Small intestine (tissue), 7 donors: Measurements from ENCODE around the gene MSH5. TPM values are rescaled to one million over a fixed set of nuclear protein-coding genes. Genes with fewer than 3 reads are reported as not detected.

Experiments used
- DNase-seq, 2 donors: peaks; one replicate each; pipeline versions ENCODE4 v3.0.0 to v3.0.0-alpha.2; 2013
- FAIRE-seq: peaks from 2 replicates; lab custom pipeline; 2012; peaks lifted over from hg19 to GRCh38; lab: Jason Lieb, UNC
- H3K27ac ChIP-seq, 3 donors: one replicate each; pipeline ENCODE4 v1.5.1; 2013; ENCODE audit warnings: low read length in 2 of 3, mild to moderate bottlenecking in 2 of 3, control low read depth in 1 of 3, inconsistent platforms in 1 of 3, low read depth in 1 of 3, moderate library complexity in 1 of 3
- H3K27me3 ChIP-seq, 3 donors: one replicate each; pipeline ENCODE4 v1.6.1; 2013; ENCODE audit warnings: low read length in 3 of 3, inconsistent platforms in 1 of 3; ENCODE audit not compliant: control insufficient read depth in 3 of 3, insufficient read depth in 3 of 3
- H3K36me3 ChIP-seq, 3 donors: one replicate each; pipeline ENCODE4 v1.6.1; 2013; ENCODE audit warnings: low read length in 3 of 3, inconsistent platforms in 1 of 3, low read depth in 1 of 3, mild to moderate bottlenecking in 1 of 3, moderate library complexity in 1 of 3; ENCODE audit not compliant: control insufficient read depth in 3 of 3, insufficient read depth in 2 of 3
- H3K4me1 ChIP-seq, 3 donors: one replicate each; pipeline ENCODE4 v1.6.1; 2013; ENCODE audit warnings: low read length in 2 of 3, inconsistent platforms in 1 of 3, low read depth in 1 of 3, mild to moderate bottlenecking in 1 of 3, moderate library complexity in 1 of 3; ENCODE audit not compliant: control insufficient read depth in 3 of 3, insufficient read depth in 2 of 3
- H3K4me3 ChIP-seq, 3 donors: one replicate each; pipeline ENCODE4 v1.5.1; 2013; ENCODE audit warnings: low read length in 3 of 3, control low read depth in 1 of 3, inconsistent platforms in 1 of 3, low read depth in 1 of 3, mild to moderate bottlenecking in 1 of 3, moderate library complexity in 1 of 3
- H3K9me3 ChIP-seq, 2 donors: one replicate each; pipeline ENCODE4 v1.6.1; 2013; ENCODE audit warnings: low read depth in 1 of 2, low read length in 1 of 2; ENCODE audit not compliant: control insufficient read depth in 2 of 2, insufficient read depth in 1 of 2
- WGBS, 3 donors: extraction: QIAGEN DNeasy Blood & Tissue Kit; methylation state at CpG; one replicate each; pipeline ENCODE4 v1.1.7; 2013; 5-methylcytosine and 5-hydroxymethylcytosine counted together
- polyA plus RNA-seq, 4 donors: library from polyadenylated mRNA; stranded (reverse) in 3 of 4; unstranded in 1 of 4; fragments of 200-250 nt in 3 of 4; fragments of 120-200 nt in 1 of 4; gene quantifications; one replicate each; pipeline versions ENCODE4 v1.2.1 to v1.2.3, GENCODE V29; 2013
- donor health status: healthy with polysubstance abuse.
- donor health status: control.
- donor health status: control.
- donor health status: Bipolar disorder and iron deficiency.
- donor health status: healthy.

MSH5 gene
- polyA plus RNA-seq, 4 donors, result 1.6 to 53.1 (median 9.2) TPM

DNA sequence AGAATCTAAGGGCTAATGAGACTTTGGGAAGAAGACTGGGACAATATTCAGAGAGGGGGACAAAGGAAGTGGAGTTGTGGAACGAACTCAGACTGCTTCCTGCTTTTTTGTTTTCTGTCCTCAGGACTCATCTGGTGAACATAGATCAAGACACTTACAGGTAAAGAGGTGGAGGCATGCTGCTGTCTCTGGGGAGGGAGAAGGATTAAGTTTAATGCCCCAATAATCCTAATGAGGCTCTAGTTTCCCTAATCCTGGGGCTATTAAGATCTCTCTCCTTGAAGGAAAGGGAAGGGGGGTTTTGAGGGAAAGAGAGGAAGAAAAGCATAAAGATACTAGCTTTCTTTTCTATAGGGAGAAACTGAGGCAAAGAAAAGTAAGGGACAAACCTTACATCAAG lies 4.6 kb downstream of the MSH5 start:
- Histone ChIP-seq H3K27me3 (no peaks in the 10 kb centered on the region), H3K36me3 (peaks cover 0 to 39% (median 2%) of the 10 kb centered on the region in 3 donors), H3K27ac (no peak overlapping the region), H3K4me1 (peaks cover 0 to 12% (median 0%) of the 10 kb centered on the region in 3 donors), H3K4me3 (no peak overlapping the region), H3K9me3 (no peaks in the 10 kb centered on the region)
- WGBS, 3 donors, result 78 to 82% (median 79%) methylated on average over 1 of the region's 1 CpG
- FAIRE-seq (no peak), DNase-seq (no peak)

DNA sequence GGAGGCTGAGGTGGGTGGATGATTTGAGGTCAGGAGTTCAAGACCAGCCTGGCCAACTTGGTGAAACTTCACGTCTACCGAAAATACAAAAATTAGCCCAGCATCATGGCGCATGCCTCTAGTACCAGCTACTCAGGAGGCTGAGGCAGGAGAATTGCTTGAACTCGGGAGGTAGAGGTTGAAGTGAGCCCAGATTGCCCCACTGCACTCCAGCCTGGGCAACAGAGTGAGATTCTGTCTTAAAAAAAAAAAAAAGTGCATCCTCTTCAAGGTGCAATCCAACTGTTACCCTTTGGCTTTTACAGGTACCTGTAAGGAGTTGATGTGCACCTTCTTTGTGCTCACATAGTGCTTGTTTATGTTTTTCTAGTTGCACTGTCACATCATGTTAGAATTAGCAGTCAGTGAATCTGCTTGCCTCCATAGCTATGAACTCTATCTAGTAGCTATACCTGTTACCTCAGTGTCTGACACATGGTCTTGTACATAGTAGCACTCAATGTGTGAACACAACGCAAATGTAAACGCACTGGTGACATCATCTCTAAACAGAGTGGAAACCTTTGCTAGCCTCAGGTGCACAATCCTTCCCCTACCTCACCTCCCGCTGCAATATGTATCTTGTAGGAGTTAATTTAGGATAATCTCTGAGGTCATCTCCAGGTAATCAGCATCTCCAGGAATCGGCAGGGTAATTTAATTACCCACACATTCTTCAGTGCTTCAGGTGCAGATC lies 9.7 kb downstream of the MSH5 start:
- DNase-seq, result no peak
- H3K27me3 ChIP-seq, result no peaks in the 10 kb centered on the region
- FAIRE-seq, result no peak
- no peak overlapping the region for H3K27ac ChIP-seq
- H3K4me1 ChIP-seq, result no peaks in the 10 kb centered on the region
- no peak overlapping the region for H3K4me3 ChIP-seq
- peaks cover 0 to 24% (median 2%) of the 10 kb centered on the region in 3 donors for H3K36me3 ChIP-seq
- no peaks in the 10 kb centered on the region for H3K9me3 ChIP-seq
- WGBS, 3 donors, result 84 to 89% (median 88%) methylated on average over 8 of the region's 8 CpGs

DNA sequence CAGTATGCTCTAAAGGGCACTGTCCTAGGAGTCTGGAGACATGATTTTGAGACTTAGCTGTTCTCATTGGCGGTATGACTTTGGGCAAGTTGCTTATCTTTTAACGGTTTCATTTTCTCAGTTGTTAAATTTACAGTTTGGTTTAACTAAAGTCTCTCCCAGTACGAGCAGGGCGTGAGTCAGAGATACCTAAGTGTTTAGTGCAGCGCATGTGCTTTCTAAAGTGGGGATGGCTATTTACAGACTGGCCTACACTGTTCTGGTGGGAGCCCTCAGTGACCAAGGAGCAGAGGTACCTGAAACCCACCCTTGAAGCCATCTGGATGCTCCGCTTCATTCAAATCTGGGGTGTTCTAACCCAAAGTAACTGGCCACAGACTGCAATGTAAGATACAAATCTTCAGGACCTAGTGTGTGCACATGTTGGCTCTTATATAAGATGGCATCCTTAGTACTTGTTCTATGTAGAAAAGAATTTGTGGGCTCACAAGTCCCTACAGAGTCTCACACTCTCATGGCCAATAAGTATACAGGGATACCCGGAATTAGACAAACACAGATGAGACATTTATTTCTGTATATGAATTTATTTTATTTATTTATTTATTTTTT lies 10.7 kb downstream of the MSH5 start:
- DNase-seq (no peak), FAIRE-seq (no peak)
- Histone ChIP-seq H3K36me3 (peaks cover 0 to 24% (median 2%) of the 10 kb centered on the region in 3 donors), H3K27ac (no peak overlapping the region), H3K4me3 (no peak overlapping the region), H3K4me1 (no peaks in the 10 kb centered on the region), H3K27me3 (no peaks in the 10 kb centered on the region), H3K9me3 (no peaks in the 10 kb centered on the region)
- WGBS, 3 donors, result 65 to 80% (median 68%) methylated on average over 7 of the region's 7 CpGs

DNA sequence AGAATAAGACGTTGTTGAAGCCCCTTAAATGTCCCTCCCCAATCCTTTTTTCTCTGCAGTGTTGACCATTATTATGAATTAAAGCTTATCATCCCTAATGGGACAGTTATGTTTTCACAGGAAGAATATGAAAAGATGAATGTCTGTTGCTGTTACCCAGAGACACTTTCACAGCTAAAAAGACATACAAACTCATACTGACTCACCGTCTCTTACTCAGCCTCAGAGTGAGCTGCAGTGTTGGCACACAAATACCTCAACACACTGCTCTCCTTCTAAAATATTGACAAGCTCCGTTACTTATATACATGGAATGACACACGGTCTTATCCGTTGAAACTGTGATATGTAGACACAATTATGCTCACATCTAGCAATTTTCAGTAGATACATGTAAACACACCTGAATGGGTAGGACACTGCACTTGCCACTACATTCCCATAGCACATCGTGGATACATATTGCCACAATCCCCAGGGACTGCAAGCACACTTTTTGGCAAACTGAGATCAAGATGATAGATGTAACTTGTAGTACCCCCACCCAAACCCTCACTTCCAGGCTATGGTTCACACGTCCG lies 13.0 kb downstream of the MSH5 start:
- no peak overlapping the region for H3K27ac ChIP-seq
- no peak for DNase-seq
- 75 to 80% (median 76%) methylated on average over 8 of the region's 8 CpGs for WGBS, 3 donors
- peaks cover 0 to 9% (median 0%) of the 10 kb centered on the region in 3 donors for H3K36me3 ChIP-seq
- H3K9me3 ChIP-seq, result no peaks in the 10 kb centered on the region
- no peaks in the 10 kb centered on the region for H3K4me1 ChIP-seq
- no peak for FAIRE-seq
- no peaks in the 10 kb centered on the region for H3K27me3 ChIP-seq
- no peak overlapping the region for H3K4me3 ChIP-seq

DNA sequence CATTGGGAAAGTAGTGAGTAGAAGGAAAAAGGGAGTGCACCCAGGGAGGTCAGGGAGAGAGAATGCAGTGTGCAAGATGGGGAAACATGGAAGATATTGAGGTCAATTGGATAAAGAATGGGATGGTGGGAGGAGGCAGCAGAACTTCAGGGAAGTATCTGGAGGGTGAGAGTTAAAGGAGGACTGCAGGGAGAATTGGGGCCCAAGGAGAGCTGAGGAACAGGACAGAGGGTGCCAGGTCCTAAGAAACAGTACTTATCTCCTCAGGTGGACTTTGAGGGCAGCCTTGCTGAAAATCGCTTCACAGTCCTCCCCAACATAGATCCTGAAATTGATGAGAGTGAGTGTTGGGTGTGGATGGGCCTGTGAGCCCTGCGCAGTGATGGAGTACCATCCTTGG lies 18.5 kb downstream of the MSH5 start:
- 89 to 96% (median 91%) methylated on average over 2 of the region's 2 CpGs for WGBS, 3 donors

DNA sequence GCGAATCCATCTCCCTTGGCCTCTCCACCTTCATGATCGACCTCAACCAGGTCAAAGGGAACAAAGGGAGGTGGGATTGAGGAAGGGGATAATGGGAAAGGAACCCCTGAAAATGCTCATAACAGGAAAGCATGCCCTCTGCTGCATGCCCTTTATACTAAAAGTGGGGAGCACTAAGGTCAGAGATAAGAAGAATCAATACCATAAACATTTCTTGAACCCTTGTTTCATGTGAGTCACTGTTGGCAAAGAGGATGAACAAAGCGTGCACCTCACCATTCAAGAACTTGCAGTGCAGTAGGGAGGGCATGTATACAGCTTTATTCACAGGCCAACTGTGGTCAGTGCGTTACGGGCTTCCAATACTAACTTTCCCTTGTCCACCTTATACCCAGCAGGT lies 21.0 kb downstream of the MSH5 start:
- H3K4me3 ChIP-seq, result no peak overlapping the region
- peaks cover 0 to 54% (median 0%) of the 10 kb centered on the region in 3 donors for H3K36me3 ChIP-seq
- WGBS, 3 donors, result 36 to 78% (median 54%) methylated on average over 5 of the region's 5 CpGs
- DNase-seq (peak; percentile 56 to 89), FAIRE-seq (no peak)
- no peaks in the 10 kb centered on the region for H3K9me3 ChIP-seq
- H3K27ac ChIP-seq, result peak overlapping the region; percentile 4 to 70 (median 53)
- H3K27me3 ChIP-seq, result no peaks in the 10 kb centered on the region
- H3K4me1 ChIP-seq, result peaks cover 0 to 38% (median 13%) of the 10 kb centered on the region in 3 donors

More for the DNA sequence above, 18.5 kb downstream of the MSH5 start:
- DNase-seq (no peak), FAIRE-seq (no peak)
- H3K27me3 ChIP-seq, result no peaks in the 10 kb centered on the region
- H3K9me3 ChIP-seq, result no peaks in the 10 kb centered on the region
- peaks cover 0 to 47% (median 0%) of the 10 kb centered on the region in 3 donors for H3K36me3 ChIP-seq
- peaks cover 0 to 19% (median 13%) of the 10 kb centered on the region in 3 donors for H3K4me1 ChIP-seq
- no peak overlapping the region for H3K4me3 ChIP-seq
- no peak overlapping the region for H3K27ac ChIP-seq

DNA sequence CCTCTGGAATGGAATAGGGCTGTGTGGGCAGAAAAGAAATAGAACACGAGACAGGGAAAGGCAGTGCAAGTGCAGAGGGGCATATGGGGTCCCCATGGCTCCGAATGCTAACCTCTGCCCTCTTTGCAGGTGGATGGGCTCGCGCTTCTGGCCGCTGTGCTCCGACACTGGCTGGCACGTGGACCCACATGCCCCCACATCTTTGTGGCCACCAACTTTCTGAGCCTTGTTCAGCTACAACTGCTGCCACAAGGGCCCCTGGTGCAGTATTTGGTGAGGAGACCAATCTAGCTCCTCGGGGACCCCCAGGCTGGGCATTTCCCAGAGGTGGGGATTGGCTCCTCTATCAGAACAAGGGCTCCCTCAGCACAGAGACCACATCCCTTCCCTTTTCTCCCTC lies 21.5 kb downstream of the MSH5 start:
- peaks cover 0 to 54% (median 0%) of the 10 kb centered on the region in 3 donors for H3K36me3 ChIP-seq
- no peaks in the 10 kb centered on the region for H3K27me3 ChIP-seq
- 87 to 95% (median 92%) methylated on average over 8 of the region's 8 CpGs for WGBS, 3 donors
- peaks cover 0 to 41% (median 13%) of the 10 kb centered on the region in 3 donors for H3K4me1 ChIP-seq
- no peaks in the 10 kb centered on the region for H3K9me3 ChIP-seq
- H3K4me3 ChIP-seq, result no peak overlapping the region
- H3K27ac ChIP-seq, result peak overlapping the region in 1 of 3 donors; percentile 53
- no peak for FAIRE-seq
- no peak for DNase-seq

DNA sequence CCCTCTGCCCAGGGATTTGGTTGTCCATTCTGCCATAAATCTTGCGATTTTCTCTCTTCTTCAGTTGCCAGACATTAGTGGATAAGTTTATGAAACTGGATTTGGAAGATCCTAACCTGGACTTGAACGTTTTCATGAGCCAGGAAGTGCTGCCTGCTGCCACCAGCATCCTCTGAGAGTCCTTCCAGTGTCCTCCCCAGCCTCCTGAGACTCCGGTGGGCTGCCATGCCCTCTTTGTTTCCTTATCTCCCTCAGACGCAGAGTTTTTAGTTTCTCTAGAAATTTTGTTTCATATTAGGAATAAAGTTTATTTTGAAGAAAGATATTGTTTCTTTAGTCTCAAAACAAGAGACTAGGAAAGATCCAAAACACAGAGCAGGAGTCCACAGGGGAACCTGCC lies 22.6 kb downstream of the MSH5 start, which contains the start of gene SAPCD1:
Gene SAPCD1 (plus strand): TSS at position 301 of the 400 bp plus-strand sequence. CDS start 399 bp downstream, outside the sequence.
- Histone ChIP-seq H3K27me3 (no peaks in the 10 kb centered on the region), H3K4me1 (peaks cover 0 to 46% (median 13%) of the 10 kb centered on the region in 3 donors), H3K9me3 (no peaks in the 10 kb centered on the region), H3K4me3 (no peak within 1 kb of the TSS), H3K36me3 (peaks cover 0 to 54% (median 0%) of the 10 kb centered on the region in 3 donors), H3K27ac (no peak within 1 kb of the TSS)
- 80 to 81% (median 80%) methylated on average over 4 of the region's 4 CpGs for WGBS, 3 donors
- FAIRE-seq (no peak), DNase-seq (no peak)
